ENCODE data around the gene FAAH.
A peak's percentile ranks its signal among the peaks of the same experiment; 100 is the strongest.

The FAAH gene

GRCh38 chr1:46447499-46448108 is 53.5 kb downstream of the FAAH start:
- TF ChIP-seq, protein P1, sequence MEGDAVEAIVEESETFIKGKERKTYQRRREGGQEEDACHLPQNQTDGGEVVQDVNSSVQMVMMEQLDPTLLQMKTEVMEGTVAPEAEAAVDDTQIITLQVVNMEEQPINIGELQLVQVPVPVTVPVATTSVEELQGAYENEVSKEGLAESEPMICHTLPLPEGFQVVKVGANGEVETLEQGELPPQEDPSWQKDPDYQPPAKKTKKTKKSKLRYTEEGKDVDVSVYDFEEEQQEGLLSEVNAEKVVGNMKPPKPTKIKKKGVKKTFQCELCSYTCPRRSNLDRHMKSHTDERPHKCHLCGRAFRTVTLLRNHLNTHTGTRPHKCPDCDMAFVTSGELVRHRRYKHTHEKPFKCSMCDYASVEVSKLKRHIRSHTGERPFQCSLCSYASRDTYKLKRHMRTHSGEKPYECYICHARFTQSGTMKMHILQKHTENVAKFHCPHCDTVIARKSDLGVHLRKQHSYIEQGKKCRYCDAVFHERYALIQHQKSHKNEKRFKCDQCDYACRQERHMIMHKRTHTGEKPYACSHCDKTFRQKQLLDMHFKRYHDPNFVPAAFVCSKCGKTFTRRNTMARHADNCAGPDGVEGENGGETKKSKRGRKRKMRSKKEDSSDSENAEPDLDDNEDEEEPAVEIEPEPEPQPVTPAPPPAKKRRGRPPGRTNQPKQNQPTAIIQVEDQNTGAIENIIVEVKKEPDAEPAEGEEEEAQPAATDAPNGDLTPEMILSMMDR (IDR thresholded peaks at IDR 0.05; ENCODE audit: insufficient read depth, low read length, missing control alignments) = no peak
- CTCF ChIA-PET = interaction anchor here (0.6 to 17.6 kb wide), 37 partner anchors 9 to 278 kb away, joined by 3 to 429 read pairs (median 7); partner anchors contain the start of gene KNCN
- POLR2A ChIA-PET = no interaction called here
- no peak overlapping the region for H3K4me3 ChIP-seq (ENCODE audit: low read depth, low read length)
- DNase-seq (ENCODE audit: low read depth, low spot score) = no peak

GRCh38 chr1:46448109-46448911 is 54.2 kb downstream of the FAAH start:
- TF ChIP-seq, protein P1 (IDR thresholded peaks at IDR 0.05; ENCODE audit: insufficient read depth, low read length, missing control alignments) = no peak
- ChIA-PET POLR2A (no interaction called here), CTCF (interaction anchor here (1.0 to 17.6 kb wide), 20 partner anchors 8 to 730 kb away, joined by 3 to 429 read pairs (median 12); a partner anchor contains a TSS)
- DNase-seq (ENCODE audit: low read depth, low spot score) = no peak
- peak overlapping the region; percentile 8; the same call in 1 of the 2 replicates for H3K4me3 ChIP-seq (ENCODE audit: low read depth, low read length)

GRCh38 chr1:46449223-46450159 is 55.4 kb downstream of the FAAH start:
- TF ChIP-seq, protein P1 (IDR thresholded peaks at IDR 0.05; ENCODE audit: insufficient read depth, low read length, missing control alignments) = no peak
- CTCF ChIA-PET = interaction anchor here (0.7 to 17.6 kb wide), 7 partner anchors 9 to 729 kb away, joined by 3 to 429 read pairs (median 5); a partner anchor contains a TSS
- H3K4me3 ChIP-seq (ENCODE audit: low read depth, low read length) = no peak overlapping the region
- DNase-seq (ENCODE audit: low read depth, low spot score) = no peak
- POLR2A ChIA-PET = no interaction called here

DNA sequence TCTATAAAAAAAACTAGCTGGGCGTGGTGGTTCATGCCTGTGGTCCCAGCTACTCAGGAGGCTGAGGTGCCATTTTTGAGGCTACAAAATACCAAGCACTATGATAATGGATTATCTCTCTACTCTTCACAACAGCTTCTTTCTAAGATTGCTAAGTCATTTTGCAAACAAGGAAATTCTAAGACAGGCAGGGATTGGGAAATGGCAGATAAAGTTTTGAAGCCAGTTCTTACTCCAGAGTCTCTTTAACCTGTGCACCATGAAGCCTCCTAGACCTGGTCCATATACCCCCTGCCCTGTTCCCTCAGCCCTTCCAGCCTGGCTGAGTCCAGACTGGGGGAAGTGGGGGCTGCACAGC is 56.0 kb downstream of the FAAH start:
- H3K4me3 ChIP-seq (ENCODE audit: low read depth, low read length) = no peak overlapping the region

GRCh38 chr1:46451948-46452930 is 58.1 kb downstream of the FAAH start:
- TF ChIP-seq, protein P1 (IDR thresholded peaks at IDR 0.05; ENCODE audit: insufficient read depth, low read length, missing control alignments) = no peak
- POLR2A ChIA-PET = no interaction called here
- DNase-seq (ENCODE audit: low read depth, low spot score) = no peak
- CTCF ChIA-PET = interaction anchor here (0.9 to 17.6 kb wide), 4 partner anchors 24 to 96 kb away, joined by 3 to 429 read pairs (median 4); a partner anchor contains a TSS
- H3K4me3 ChIP-seq (ENCODE audit: low read depth, low read length) = no peak overlapping the region

More for the DNA sequence above, 56.0 kb downstream of the FAAH start:
- no peak for DNase-seq (ENCODE audit: low read depth, low spot score)
- POLR2A ChIA-PET = no interaction called here
- CTCF ChIA-PET = interaction anchor here (0.9 to 17.6 kb wide), 5 partner anchors 10 to 98 kb away, joined by 4 to 429 read pairs (median 5); a partner anchor contains a TSS
- TF ChIP-seq, protein P1 (IDR thresholded peaks at IDR 0.05; ENCODE audit: insufficient read depth, low read length, missing control alignments) = no peak

Measured in AG04449 (cell line).